SK-N-SH treated with all-trans-retinoic acid at 6 μM for 48 hours (cell line): Measurements from ENCODE around the gene NDRG4.

Source experiments
- ATAC-seq: fragments of 200-7000 bp; cut with Tn5 transposase; 3 replicates; pipeline ENCODE4 v1.9.1; 2020; ENCODE audit warnings: mild to moderate bottlenecking, moderate library complexity
- BACH2 ChIP-seq: fragments of 250-450 bp; sonication (Bioruptor Pico); IDR thresholded peaks from 2 replicates; pipeline ENCODE4 v1.9.0; 2021; ENCODE audit warnings: mild to moderate bottlenecking, borderline replicate concordance
- CSDC2 ChIP-seq: fragments of 250-450 bp; sonication (Bioruptor Pico); IDR thresholded peaks from 2 replicates; pipeline ENCODE4 v1.5.0; 2020; ENCODE audit warnings: mild to moderate bottlenecking, moderate library complexity
- CSRNP3 ChIP-seq: fragments of 250-450 bp; sonication (Bioruptor Pico); IDR thresholded peaks from 2 replicates; pipeline ENCODE4 v1.5.1; 2021; ENCODE audit warnings: mild to moderate bottlenecking, moderate library complexity
- ESRRG ChIP-seq: fragments of 250-450 bp; sonication (Bioruptor Pico); IDR thresholded peaks from 2 replicates; pipeline ENCODE4 v1.6.1; 2021; ENCODE audit warnings: mild to moderate bottlenecking
- GLIS3 ChIP-seq: fragments of 250-450 bp; sonication (Bioruptor Pico); IDR thresholded peaks from 2 replicates; pipeline ENCODE4 v1.5.0; 2020; ENCODE audit warnings: mild to moderate bottlenecking, moderate library complexity
- ISL1 ChIP-seq: fragments of 250-450 bp; sonication (Bioruptor Pico); IDR thresholded peaks from 2 replicates; pipeline ENCODE4 v2.1.2; 2022; ENCODE audit warnings: mild to moderate bottlenecking, moderate library complexity
- OSR1 ChIP-seq: fragments of 250-450 bp; sonication (Bioruptor Pico); IDR thresholded peaks from 2 replicates; pipeline ENCODE4 v1.8.0; 2022; ENCODE audit warnings: moderate library complexity, mild to moderate bottlenecking, inconsistent platforms
- PATZ1 ChIP-seq: fragments of 250-450 bp; sonication (Bioruptor Pico); IDR thresholded peaks from 2 replicates; pipeline ENCODE4 v1.8.0; 2020; ENCODE audit warnings: mild to moderate bottlenecking, moderate library complexity, borderline replicate concordance
- POU6F1 ChIP-seq: fragments of 250-450 bp; sonication (Bioruptor Pico); IDR thresholded peaks from 2 replicates; pipeline ENCODE4 v1.8.0; 2021; ENCODE audit warnings: low read depth, mild to moderate bottlenecking, moderate library complexity, borderline replicate concordance
- PPARA ChIP-seq: fragments of 250-450 bp; sonication (Bioruptor Pico); IDR thresholded peaks from 2 replicates; pipeline ENCODE4 v1.5.0; 2020; ENCODE audit warnings: mild to moderate bottlenecking, borderline replicate concordance
- RARB ChIP-seq: fragments of 250-450 bp; sonication (Bioruptor Pico); IDR thresholded peaks from 2 replicates; pipeline ENCODE4 v1.8.0; 2021; ENCODE audit warnings: mild to moderate bottlenecking, moderate library complexity
- SNAI2 ChIP-seq: fragments of 250-450 bp; sonication (Bioruptor Pico); IDR thresholded peaks from 2 replicates; pipeline ENCODE4 v1.5.0; 2020; ENCODE audit warnings: mild to moderate bottlenecking, moderate library complexity
- TCF4 ChIP-seq: fragments of 250-450 bp; sonication (Bioruptor Pico); IDR thresholded peaks from 2 replicates; pipeline ENCODE4 v1.8.0; 2021; ENCODE audit warnings: mild to moderate bottlenecking, moderate library complexity, borderline replicate concordance
- TOX ChIP-seq: fragments of 250-450 bp; sonication (Bioruptor Pico); IDR thresholded peaks from 2 replicates; pipeline ENCODE4 v1.8.0; 2021; ENCODE audit warnings: mild to moderate bottlenecking, moderate library complexity, borderline replicate concordance
- ZC3H10 ChIP-seq: fragments of 250-450 bp; sonication (Bioruptor Pico); IDR thresholded peaks from 2 replicates; pipeline ENCODE4 v1.5.1; 2021; ENCODE audit warnings: mild to moderate bottlenecking, moderate library complexity
- ZFP3 ChIP-seq: fragments of 250-450 bp; sonication (Bioruptor Pico); IDR thresholded peaks from 2 replicates; pipeline ENCODE4 v1.5.0; 2020; ENCODE audit warnings: mild to moderate bottlenecking, moderate library complexity
- ZFP30 ChIP-seq: fragments of 450-650 bp; formaldehyde crosslinking; IDR thresholded peaks from 2 replicates; pipeline ENCODE4 v1.5.0; 2022; ENCODE audit warnings: mild to moderate bottlenecking, moderate library complexity
- ZNF70 ChIP-seq: fragments of 450-650 bp; formaldehyde crosslinking; IDR thresholded peaks from 2 replicates; pipeline ENCODE4 v1.5.0; 2020; ENCODE audit warnings: mild to moderate bottlenecking, moderate library complexity
- ZNF8 ChIP-seq: fragments of 450-650 bp; formaldehyde crosslinking; IDR thresholded peaks from 2 replicates; pipeline ENCODE4 v1.5.0; 2020; ENCODE audit warnings: mild to moderate bottlenecking, moderate library complexity
- TF ChIP-seq, protein P1 (sequence below): fragments of 250-450 bp; sonication (Bioruptor Pico); IDR thresholded peaks from 2 replicates; pipeline ENCODE4 v1.5.0; 2020; ENCODE audit warnings: mild to moderate bottlenecking, moderate library complexity

NDRG4 gene

DNA sequence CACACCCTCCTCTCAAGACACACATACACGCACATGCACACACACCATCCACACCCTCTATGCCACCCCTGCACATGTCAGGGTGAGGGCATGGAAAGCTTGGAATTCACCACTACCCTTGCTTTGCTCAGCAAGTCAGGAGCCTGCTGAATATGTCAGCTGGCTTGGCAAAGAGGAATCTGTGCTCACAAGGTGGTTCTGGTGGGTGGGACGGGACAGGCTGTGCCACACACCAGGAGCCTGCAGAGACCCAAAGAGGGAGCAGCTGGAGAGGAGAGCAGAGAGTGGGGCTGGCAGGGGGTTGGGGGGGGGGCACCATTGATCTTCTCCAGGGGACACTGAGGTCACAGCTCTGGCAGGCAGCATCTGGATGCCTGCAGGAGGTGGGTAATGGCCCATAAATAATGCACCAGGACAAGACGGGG lies 48.7 kb upstream of the NDRG4 start:
- ATAC-seq = peak; percentile 37
- TF ChIP-seq BACH2 (CRISPR knock-in tag) = no peak
- TF ChIP-seq PATZ1 (CRISPR knock-in tag) = no peak
- no peak for TF ChIP-seq ISL1 (CRISPR knock-in tag)
- no peak for TF ChIP-seq SNAI2 (CRISPR knock-in tag)
- TF ChIP-seq ZNF8 = no peak
- no peak for TF ChIP-seq TOX (CRISPR knock-in tag)

GRCh38 chr16:58451945-58452401 lies 48.0 kb upstream of the NDRG4 start:
- peak; percentile 90 for ATAC-seq
- TF ChIP-seq, protein P1, sequence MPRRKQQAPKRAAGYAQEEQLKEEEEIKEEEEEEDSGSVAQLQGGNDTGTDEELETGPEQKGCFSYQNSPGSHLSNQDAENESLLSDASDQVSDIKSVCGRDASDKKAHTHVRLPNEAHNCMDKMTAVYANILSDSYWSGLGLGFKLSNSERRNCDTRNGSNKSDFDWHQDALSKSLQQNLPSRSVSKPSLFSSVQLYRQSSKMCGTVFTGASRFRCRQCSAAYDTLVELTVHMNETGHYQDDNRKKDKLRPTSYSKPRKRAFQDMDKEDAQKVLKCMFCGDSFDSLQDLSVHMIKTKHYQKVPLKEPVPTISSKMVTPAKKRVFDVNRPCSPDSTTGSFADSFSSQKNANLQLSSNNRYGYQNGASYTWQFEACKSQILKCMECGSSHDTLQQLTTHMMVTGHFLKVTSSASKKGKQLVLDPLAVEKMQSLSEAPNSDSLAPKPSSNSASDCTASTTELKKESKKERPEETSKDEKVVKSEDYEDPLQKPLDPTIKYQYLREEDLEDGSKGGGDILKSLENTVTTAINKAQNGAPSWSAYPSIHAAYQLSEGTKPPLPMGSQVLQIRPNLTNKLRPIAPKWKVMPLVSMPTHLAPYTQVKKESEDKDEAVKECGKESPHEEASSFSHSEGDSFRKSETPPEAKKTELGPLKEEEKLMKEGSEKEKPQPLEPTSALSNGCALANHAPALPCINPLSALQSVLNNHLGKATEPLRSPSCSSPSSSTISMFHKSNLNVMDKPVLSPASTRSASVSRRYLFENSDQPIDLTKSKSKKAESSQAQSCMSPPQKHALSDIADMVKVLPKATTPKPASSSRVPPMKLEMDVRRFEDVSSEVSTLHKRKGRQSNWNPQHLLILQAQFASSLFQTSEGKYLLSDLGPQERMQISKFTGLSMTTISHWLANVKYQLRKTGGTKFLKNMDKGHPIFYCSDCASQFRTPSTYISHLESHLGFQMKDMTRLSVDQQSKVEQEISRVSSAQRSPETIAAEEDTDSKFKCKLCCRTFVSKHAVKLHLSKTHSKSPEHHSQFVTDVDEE (CRISPR knock-in tag) = no peak
- TF ChIP-seq BACH2 (CRISPR knock-in tag) (no peak), SNAI2 (CRISPR knock-in tag) (no peak), ZNF70 (CRISPR knock-in tag) (peak; percentile 95), ZC3H10 (CRISPR knock-in tag) (0 out of 2 replicates have a peak, but pooled peaks have one; percentile 36), ISL1 (CRISPR knock-in tag) (peak; percentile 78), TOX (CRISPR knock-in tag) (peak; percentile 46; the same call in 1 of the 2 replicates), CSDC2 (no peak), GLIS3 (CRISPR knock-in tag) (no peak)

- TF ChIP-seq RARB (CRISPR knock-in tag) (no peak), ZFP3 (CRISPR knock-in tag) (no peak), ESRRG (CRISPR knock-in tag) (no peak), OSR1 (CRISPR knock-in tag) (no peak), TOX (CRISPR knock-in tag) (no peak), CSRNP3 (CRISPR knock-in tag) (no peak), TCF4 (CRISPR knock-in tag) (no peak)
- ATAC-seq = no peak
These were observed 47.3 kb upstream of the NDRG4 start for GRCh38 chr16:58452640-58453039.

- no peak for ATAC-seq
- no peak for TF ChIP-seq ESRRG (CRISPR knock-in tag)
- no peak for TF ChIP-seq ZFP30
- no peak for TF ChIP-seq OSR1 (CRISPR knock-in tag)
- no peak for TF ChIP-seq CSRNP3 (CRISPR knock-in tag)
- no peak for TF ChIP-seq TOX (CRISPR knock-in tag)
- TF ChIP-seq PPARA (CRISPR knock-in tag) = no peak
- TF ChIP-seq ISL1 (CRISPR knock-in tag) = no peak
- no peak for TF ChIP-seq RARB (CRISPR knock-in tag)
- TF ChIP-seq, protein P1 (CRISPR knock-in tag) = no peak
- TF ChIP-seq ZC3H10 (CRISPR knock-in tag) = no peak
- no peak for TF ChIP-seq PATZ1 (CRISPR knock-in tag)
- no peak for TF ChIP-seq GLIS3 (CRISPR knock-in tag)
- TF ChIP-seq TCF4 (CRISPR knock-in tag) = no peak
- TF ChIP-seq POU6F1 (CRISPR knock-in tag) = no peak
- no peak for TF ChIP-seq BACH2 (CRISPR knock-in tag)
These were observed 45.8 kb upstream of the NDRG4 start for GRCh38 chr16:58454178-58454577.
